ENCODE data around the gene SNRPA. TPM values are rescaled to one million over a fixed set of nuclear protein-coding genes. Genes with fewer than 3 reads are reported as not detected.
A peak's percentile ranks its signal among the peaks of the same experiment; 100 is the strongest.

Gene SNRPA
- total and polyA plus RNA-seq, 2 of the 8 experiments (the other 6 are each of a cell fraction or from before 2014, with no cell fraction given) = 201 to 202 TPM

- TF ChIP-seq RNF2 (IDR thresholded peaks at IDR 0.05; ENCODE audit: borderline replicate concordance, low read depth, low read length, missing control alignments, poor library complexity, severe bottlenecking) = no peak
- TF ChIP-seq YY1 (IDR thresholded peaks at IDR 0.05; ENCODE audit: low read depth, low read length) = 0 out of 2 replicates have a peak, but pooled peaks have one; percentile 15
- TF ChIP-seq SIRT6 (IDR thresholded peaks at IDR 0.05; ENCODE audit: low read length) = no peak
- no peak for TF ChIP-seq SP2 (IDR thresholded peaks at IDR 0.05; ENCODE audit: low read length)
- no peak for TF ChIP-seq RBBP5 (IDR thresholded peaks at IDR 0.05; ENCODE audit: borderline replicate concordance, low read depth, low read length)
- TF ChIP-seq CBX8 (IDR thresholded peaks at IDR 0.05; ENCODE audit: borderline replicate concordance, low read depth, low read length) = no peak
- TF ChIP-seq FOSL1 (IDR thresholded peaks at IDR 0.05; ENCODE audit: insufficient read depth, low read depth, low read length) = no peak
- TF ChIP-seq, protein P1, sequence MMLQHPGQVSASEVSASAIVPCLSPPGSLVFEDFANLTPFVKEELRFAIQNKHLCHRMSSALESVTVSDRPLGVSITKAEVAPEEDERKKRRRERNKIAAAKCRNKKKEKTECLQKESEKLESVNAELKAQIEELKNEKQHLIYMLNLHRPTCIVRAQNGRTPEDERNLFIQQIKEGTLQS (IDR thresholded peaks at IDR 0.05; ENCODE audit: insufficient read depth, low read depth, low read length) = no peak
- TF ChIP-seq JUN (IDR thresholded peaks at IDR 0.05; ENCODE audit: low read depth, low read length) = no peak
- TF ChIP-seq ATF2 (IDR thresholded peaks at IDR 0.05; ENCODE audit: low read length) = no peak
- no peak for TF ChIP-seq SIN3A (conservative IDR thresholded peaks at IDR 0.05 in 1 of 2, IDR thresholded peaks at IDR 0.05 in 1 of 2; ENCODE audit: low read depth in 1 of 2, low read length in 2 of 2)
- no peak for TF ChIP-seq POLR2AphosphoS5 (IDR thresholded peaks at IDR 0.05; ENCODE audit: low read depth, low read length)
- TF ChIP-seq CTBP2 (IDR thresholded peaks at IDR 0.05; ENCODE audit: borderline replicate concordance, insufficient read depth, insufficient read length, low read length) = no peak
- TF ChIP-seq EZH2 (IDR thresholded peaks at IDR 0.05; ENCODE audit: low read depth, low read length, severe bottlenecking) = no peak
- TF ChIP-seq SUZ12 (IDR thresholded peaks at IDR 0.05; ENCODE audit: low read length) = no peak
- TF ChIP-seq BACH1 (IDR thresholded peaks at IDR 0.05; ENCODE audit: low read length) = no peak
- peak; percentile 16 for TF ChIP-seq ASH2L (IDR thresholded peaks at IDR 0.05; ENCODE audit: low read length)
- TF ChIP-seq BCL11A (IDR thresholded peaks at IDR 0.05; ENCODE audit: low read depth in 2 of 2, low read length in 2 of 2) = no peak
Measured at GRCh38 chr19:40778706-40779284, 27.8 kb downstream of the SNRPA start (continued).

Data from H1 (cell line).